H1 (cell line): ENCODE measurements around the gene CORO6. TPM values are rescaled to one million over a fixed set of nuclear protein-coding genes. Genes with fewer than 3 reads are reported as not detected.

Experiments used
- CTCF ChIA-PET: fragments of 300-600 bp; sonication (Branson Sonifier 250); formaldehyde crosslinking; loops from one replicate; lab custom pipeline; 2021; ENCODE audit not compliant: partially characterized antibody; lab: Charles Lee
- POLR2A ChIA-PET: fragments of 300-600 bp; sonication (Branson Sonifier 250); formaldehyde crosslinking; loops from one replicate; lab custom pipeline; 2021; ENCODE audit warnings: inconsistent platforms; ENCODE audit not compliant: partially characterized antibody; lab: Charles Lee
- DNase-seq, 2 experiments: peaks; one replicate each; pipeline versions ENCODE4 v3.0.0 to v3.0.0-alpha.2; 2010 to 2022; ENCODE audit warnings: low spot score in 2 of 2, low read depth in 1 of 2, mixed read lengths in 1 of 2
- FAIRE-seq: peaks from 2 replicates; lab custom pipeline; 2011; peaks lifted over from hg19 to GRCh38; lab: Jason Lieb, UNC
- H2AFZ ChIP-seq: 2 replicates; pipeline ENCODE4 v1.8.1; 2012; ENCODE audit warnings: low read length, inconsistent platforms
- H2AK5ac ChIP-seq: 2 replicates; pipeline ENCODE4 v1.6.1; 2013; ENCODE audit warnings: low read depth, low read length
- H2BK120ac ChIP-seq: replicated peaks from 2 replicates; pipeline ENCODE3; 2013; ENCODE audit warnings: low read depth, low read length, inconsistent platforms
- H2BK12ac ChIP-seq: 2 replicates; pipeline ENCODE4 v1.6.1; 2013; ENCODE audit warnings: low read depth, low read length
- H2BK15ac ChIP-seq: 2 replicates; pipeline ENCODE4 v1.6.1; 2013; ENCODE audit warnings: low read length
- H2BK20ac ChIP-seq: 2 replicates; pipeline ENCODE4 v1.6.1; 2013; ENCODE audit warnings: low read length
- H2BK5ac ChIP-seq: 2 replicates; pipeline ENCODE4 v1.6.1; 2013; ENCODE audit warnings: low read depth, low read length
- H3K14ac ChIP-seq: 2 replicates; pipeline ENCODE4 v1.6.1; 2013; ENCODE audit warnings: inconsistent platforms; ENCODE audit not compliant: insufficient read length
- H3K18ac ChIP-seq: 2 replicates; pipeline ENCODE4 v1.6.1; 2013; ENCODE audit warnings: low read length; ENCODE audit errors: extremely low read depth
- H3K23ac ChIP-seq: 2 replicates; pipeline ENCODE4 v1.6.1; 2013; ENCODE audit warnings: inconsistent platforms; ENCODE audit not compliant: insufficient read length
- H3K23me2 ChIP-seq: 2 replicates; pipeline ENCODE4 v1.6.1; 2013; ENCODE audit warnings: low read depth, low read length
- H3K27ac ChIP-seq: 2 replicates; pipeline ENCODE4 v1.6.1; 2011; ENCODE audit warnings: low read depth, low read length, inconsistent platforms
- H3K27me3 ChIP-seq, 4 experiments: replicated peaks in 1 of 4; 1 replicate in 1 of 4; 2 replicates in 3 of 4; pipeline versions ENCODE4 v1.6.1 to v1.8.1; 2011 to 2013; ENCODE audit warnings: low read length in 3 of 4, mild to moderate bottlenecking in 3 of 4, inconsistent platforms in 2 of 4, mixed read lengths in 2 of 4, moderate library complexity in 1 of 4; ENCODE audit not compliant: control insufficient read depth in 3 of 4, insufficient read depth in 3 of 4; ENCODE audit errors: extremely low read depth in 1 of 4
- H3K36me3 ChIP-seq, 4 experiments: 2 replicates each; pipeline versions ENCODE4 v1.6.1 to v1.8.1; 2011 to 2013; ENCODE audit warnings: mild to moderate bottlenecking in 4 of 4, low read length in 3 of 4, moderate library complexity in 2 of 4, control low read depth in 1 of 4, inconsistent platforms in 1 of 4; ENCODE audit not compliant: insufficient read depth in 4 of 4, control insufficient read depth in 2 of 4
- H3K4ac ChIP-seq: replicated peaks from 2 replicates; pipeline ENCODE3; 2013; ENCODE audit warnings: low read length, low read depth, mixed read lengths, inconsistent platforms; ENCODE audit not compliant: insufficient read length
- H3K4me1 ChIP-seq, 4 experiments: replicated peaks in 1 of 4; 1 replicate in 1 of 4; 2 replicates in 3 of 4; pipeline versions ENCODE4 v1.6.1 to v1.8.1; 2011 to 2013; ENCODE audit warnings: low read length in 3 of 4, inconsistent platforms in 2 of 4, mixed read lengths in 1 of 4; ENCODE audit not compliant: insufficient read depth in 4 of 4, control insufficient read depth in 3 of 4
- H3K4me2 ChIP-seq, 2 experiments: 2 replicates each; pipeline versions ENCODE4 v1.6.1 to v1.8.1; 2011 to 2013; ENCODE audit warnings: low read depth in 2 of 2, low read length in 2 of 2, control low read depth in 1 of 2, inconsistent platforms in 1 of 2, mild to moderate bottlenecking in 1 of 2; ENCODE audit not compliant: insufficient read depth in 1 of 2
- H3K4me3 ChIP-seq, 4 experiments: fragments of 200-600, 300-600 bp in 1 of 4; sonication (generic), shearing (Covaris generic), sonication (Bioruptor Twin) in 1 of 4; 2 replicates each; pipeline versions ENCODE4 v1.5.1 to v1.8.1; 2011 to 2016; ENCODE audit warnings: low read length in 4 of 4, low read depth in 3 of 4, control low read depth in 2 of 4, inconsistent platforms in 2 of 4, mild to moderate bottlenecking in 2 of 4, mixed read lengths in 1 of 4, moderate library complexity in 1 of 4; ENCODE audit not compliant: insufficient read depth in 2 of 4; ENCODE audit errors: extremely low read depth in 1 of 4
- H3K56ac ChIP-seq: replicated peaks from 2 replicates; pipeline ENCODE3; 2013; ENCODE audit warnings: low read depth, mild to moderate bottlenecking, mixed read lengths, low read length, inconsistent platforms; ENCODE audit not compliant: insufficient read length
- H3K79me1 ChIP-seq: 2 replicates; pipeline ENCODE4 v1.6.1; 2013; ENCODE audit warnings: low read depth, low read length, control low read depth
- H3K79me2 ChIP-seq, 2 experiments: 2 replicates each; pipeline versions ENCODE4 v1.6.1 to v1.8.1; 2012 to 2013; ENCODE audit warnings: low read length in 2 of 2, mild to moderate bottlenecking in 2 of 2, inconsistent platforms in 1 of 2; ENCODE audit not compliant: insufficient read depth in 2 of 2, control insufficient read depth in 1 of 2
- H3K9ac ChIP-seq, 4 experiments: replicated peaks in 1 of 4; 1 replicate in 1 of 4; 2 replicates in 3 of 4; pipeline versions ENCODE4 v1.6.1 to v1.8.1; 2011 to 2013; ENCODE audit warnings: low read depth in 3 of 4, low read length in 3 of 4, control low read depth in 2 of 4, mild to moderate bottlenecking in 2 of 4, moderate library complexity in 2 of 4, inconsistent platforms in 1 of 4; ENCODE audit errors: extremely low read depth in 1 of 4
- H3K9me3 ChIP-seq, 2 experiments: 2 replicates each; pipeline versions ENCODE4 v1.6.1 to v1.8.1; 2012 to 2013; ENCODE audit warnings: mild to moderate bottlenecking in 2 of 2, moderate library complexity in 2 of 2, control low read depth in 1 of 2, inconsistent platforms in 1 of 2, low read depth in 1 of 2, low read length in 1 of 2, mixed read lengths in 1 of 2; ENCODE audit not compliant: insufficient read depth in 2 of 2
- H4K20me1 ChIP-seq, 2 experiments: replicated peaks in 1 of 2; 2 replicates each; pipeline versions ENCODE3 to v1.8.1; 2011 to 2013; ENCODE audit warnings: inconsistent platforms in 2 of 2, low read length in 2 of 2, mild to moderate bottlenecking in 1 of 2; ENCODE audit not compliant: insufficient read depth in 2 of 2, control insufficient read depth in 1 of 2
- H4K5ac ChIP-seq: 2 replicates; pipeline ENCODE4 v1.6.1; 2013; ENCODE audit warnings: low read length, low read depth, mixed read lengths, inconsistent platforms; ENCODE audit not compliant: insufficient read length
- H4K8ac ChIP-seq: 2 replicates; pipeline ENCODE4 v1.8.0; 2013; ENCODE audit warnings: mild to moderate bottlenecking, moderate library complexity, low read length, inconsistent platforms; ENCODE audit not compliant: insufficient read depth; ENCODE audit errors: extremely low read depth
- H4K91ac ChIP-seq: replicated peaks from 2 replicates; pipeline ENCODE3; 2013; ENCODE audit warnings: low read length, mixed read lengths, inconsistent platforms; ENCODE audit not compliant: insufficient read length
- BRCA1 ChIP-seq: IDR thresholded peaks from 2 replicates; pipeline ENCODE4 v1.6.1; 2012; ENCODE audit warnings: low read depth, low read length, improper control_type of control experiment
- CTBP2 ChIP-seq: IDR thresholded peaks from 2 replicates; pipeline ENCODE4 v1.7.0; 2011; ENCODE audit warnings: borderline replicate concordance, mild to moderate bottlenecking, moderate library complexity, mixed read lengths, low read length; ENCODE audit not compliant: insufficient read depth, insufficient read length
- EGR1 ChIP-seq: IDR thresholded peaks from 2 replicates; pipeline ENCODE4 v1.6.1; 2011; ENCODE audit warnings: low read depth, low read length, borderline replicate concordance
- JUN ChIP-seq: IDR thresholded peaks from 2 replicates; pipeline ENCODE4 v1.6.1; 2011; ENCODE audit warnings: low read depth, mild to moderate bottlenecking, improper control_type of control experiment, low read length
- JUND ChIP-seq: IDR thresholded peaks from 2 replicates; pipeline ENCODE4 v1.6.1; 2011; ENCODE audit warnings: mild to moderate bottlenecking, improper control_type of control experiment, low read length
- KDM1A ChIP-seq: fragments of 200-600, 300-600 bp; sonication (generic); IDR thresholded peaks from 2 replicates; pipeline ENCODE4 v1.7.1; 2016; ENCODE audit warnings: mild to moderate bottlenecking, low read length, borderline replicate concordance
- NANOG ChIP-seq: IDR thresholded peaks from 2 replicates; pipeline ENCODE4 v1.6.1; 2011; ENCODE audit warnings: low read length, low read depth, mild to moderate bottlenecking, inconsistent platforms; ENCODE audit not compliant: insufficient read depth, poor library complexity, severe bottlenecking
- PHF8 ChIP-seq: fragments of 200-600 bp; sonication (generic); conservative IDR thresholded peaks from 2 replicates; pipeline ENCODE4 v1.7.1; 2012; ENCODE audit warnings: low read depth, mild to moderate bottlenecking, inconsistent platforms, low read length, moderate library complexity
- POLR2A ChIP-seq, 2 experiments: IDR thresholded peaks; 1 replicate in 1 of 2; 2 replicates in 1 of 2; pipeline ENCODE4 v1.6.1; 2011; ENCODE audit warnings: low read depth in 2 of 2, low read length in 2 of 2, mild to moderate bottlenecking in 2 of 2; ENCODE audit errors: control extremely low read depth in 1 of 2
- POLR2AphosphoS5 ChIP-seq: IDR thresholded peaks from 2 replicates; pipeline ENCODE4 v1.6.1; 2011; ENCODE audit warnings: low read depth, low read length
- POU5F1 ChIP-seq: IDR thresholded peaks from 2 replicates; pipeline ENCODE4 v1.6.1; 2011; ENCODE audit warnings: low read depth, mild to moderate bottlenecking, low read length, moderate library complexity
- SIN3A ChIP-seq, 2 experiments: IDR thresholded peaks in 1 of 2; conservative IDR thresholded peaks in 1 of 2; 2 replicates each; pipeline ENCODE4 v1.6.1; 2011 to 2012; ENCODE audit warnings: low read length in 2 of 2, improper control_type of control experiment in 1 of 2, low read depth in 1 of 2, mild to moderate bottlenecking in 1 of 2
- SIRT6 ChIP-seq: IDR thresholded peaks from one replicate; pipeline ENCODE4 v1.7.1; 2012; ENCODE audit warnings: low read length, inconsistent platforms
- TBP ChIP-seq: IDR thresholded peaks from 2 replicates; pipeline ENCODE4 v1.6.1; 2011; ENCODE audit warnings: low read depth, low read length, improper control_type of control experiment
- WGBS, 2 experiments: shearing (Covaris generic) in 1 of 2; methylation state at CpG; one replicate each; pipeline versions ENCODE4 v1.1.6 to v1.1.7; 2013 to 2015; ENCODE audit warnings: low lambda C conversion rate in 2 of 2, mixed read lengths in 2 of 2, inconsistent platforms in 1 of 2, low coverage in 1 of 2, missing lambda C conversion rate in 1 of 2; ENCODE audit not compliant: insufficient replicate concordance in 2 of 2, insufficient coverage in 1 of 2, insufficient read length in 1 of 2; ENCODE audit errors: extremely low coverage in 1 of 2, missing lambda C conversion rate in 1 of 2; 5-methylcytosine and 5-hydroxymethylcytosine counted together
- polyA plus RNA-seq, 7 experiments: library from polyadenylated mRNA; depleted of rRNA in 3 of 7; stranded (reverse) in 5 of 7; unstranded in 2 of 7; fragments of >200 nt in 5 of 7; fragments of 200-250 nt in 2 of 7; gene quantifications; 1 replicate in 5 of 7; 2 replicates in 1 of 7; 4 replicates in 1 of 7; pipeline versions ENCODE4 v1.2.1 to v1.2.3, GENCODE V29; 2011 to 2013; ENCODE audit warnings: missing spikeins in 2 of 7, mixed read lengths in 2 of 7
- total RNA-seq: library from RNA; stranded (reverse); fragmentation: NEBNext Ultra II Directional; extraction: Animal tissue kit (Norgen Biotek cat#: 25700); gene quantifications from 2 replicates; pipeline ENCODE4 v1.2.1, GENCODE V29; 2021

Gene CORO6
- total and polyA plus RNA-seq, 2 of the 8 experiments (the other 6 are each of a cell fraction or from before 2014, with no cell fraction given): 2.5 to 8.6 TPM

GRCh38 chr17:29610395-29610794 is 12.3 kb downstream of the CORO6 start:
- H3K79me1 ChIP-seq: peaks cover 2% of the 10 kb centered on the region; the same call in 1 of the 2 replicates
- no peaks in the 10 kb centered on the region for H3K79me2 ChIP-seq
- H2BK5ac ChIP-seq: no peak overlapping the region
- peaks cover 0 to 5% of the 10 kb centered on the region in 2 experiments for H4K20me1 ChIP-seq
- H2AFZ ChIP-seq: no peak overlapping the region
- H3K23ac ChIP-seq: no peak overlapping the region
- ChIA-PET POLR2A (no interaction called here), CTCF (interaction anchor here (1.0 to 9.5 kb wide), 4 partner anchors 8 to 37 kb away, joined by 3 to 95 read pairs (median 3); partner anchors contain the start of gene ANKRD13B)
- H3K4me3 ChIP-seq: no peak overlapping the region
- FAIRE-seq: no peak
- no peak overlapping the region for H2BK15ac ChIP-seq
- TF ChIP-seq BRCA1 (no peak), EGR1 (no peak), SIN3A (conservative IDR thresholded peaks at IDR 0.05 in 1 of 2, IDR thresholded peaks at IDR 0.05 in 1 of 2; ENCODE audit: low read depth in 1 of 2, low read length in 2 of 2) (no peak), CTBP2 (no peak), POLR2AphosphoS5 (no peak), TBP (no peak), POU5F1 (no peak), POLR2A (IDR thresholded peaks at IDR 0.05; ENCODE audit: control extremely low read depth in 1 of 2, low read depth in 2 of 2, low read length in 2 of 2) (no peak), SIRT6 (no peak), PHF8 (no peak), NANOG (no peak), JUN (no peak), JUND (no peak), KDM1A (no peak)
- no peak overlapping the region for H4K91ac ChIP-seq
- H3K9me3 ChIP-seq: peaks cover 0 to 11% of the 10 kb centered on the region in 2 experiments; a peak in 1 of 4 replicates
- no peak overlapping the region for H3K27ac ChIP-seq
- H2BK12ac ChIP-seq: no peak overlapping the region
- H3K27me3 ChIP-seq: peaks cover 1 to 20% (median 14%) of the 10 kb centered on the region in 4 experiments; a peak in 5 of 7 replicates
- H3K4me2 ChIP-seq: no peak overlapping the region
- peaks cover 5 to 19% (median 12%) of the 10 kb centered on the region in 4 experiments for H3K4me1 ChIP-seq
- DNase-seq: no peak
- H3K56ac ChIP-seq: no peak overlapping the region
- H2BK20ac ChIP-seq: no peak overlapping the region
- H3K36me3 ChIP-seq: peaks cover 0 to 7% (median 0%) of the 10 kb centered on the region in 4 experiments; a peak in 1 of 8 replicates
- H4K5ac ChIP-seq: no peak overlapping the region
- no peak overlapping the region for H2BK120ac ChIP-seq
- no peak overlapping the region for H3K14ac ChIP-seq
- peaks cover 2% of the 10 kb centered on the region for H3K23me2 ChIP-seq
- WGBS, 2 experiments: 100% methylated on average over 3 of the region's 3 CpGs; no CpG with 5 or more reads in 1 of the 2 experiments
- no peak overlapping the region for H3K9ac ChIP-seq
- no peak overlapping the region for H3K4ac ChIP-seq
- no peak overlapping the region for H2AK5ac ChIP-seq
- no peak overlapping the region for H3K18ac ChIP-seq
- H4K8ac ChIP-seq: no peak overlapping the region
